ENCODE data around the gene FLNC. TPM values are rescaled to one million over a fixed set of nuclear protein-coding genes. Genes with fewer than 3 reads are reported as not detected.

The FLNC gene
- total and polyA plus RNA-seq, 9 of the 15 experiments (the other 6 are each of a cell fraction or from before 2014, with no cell fraction given), result 0.90 to 155 (median 28.8) TPM

DNA sequence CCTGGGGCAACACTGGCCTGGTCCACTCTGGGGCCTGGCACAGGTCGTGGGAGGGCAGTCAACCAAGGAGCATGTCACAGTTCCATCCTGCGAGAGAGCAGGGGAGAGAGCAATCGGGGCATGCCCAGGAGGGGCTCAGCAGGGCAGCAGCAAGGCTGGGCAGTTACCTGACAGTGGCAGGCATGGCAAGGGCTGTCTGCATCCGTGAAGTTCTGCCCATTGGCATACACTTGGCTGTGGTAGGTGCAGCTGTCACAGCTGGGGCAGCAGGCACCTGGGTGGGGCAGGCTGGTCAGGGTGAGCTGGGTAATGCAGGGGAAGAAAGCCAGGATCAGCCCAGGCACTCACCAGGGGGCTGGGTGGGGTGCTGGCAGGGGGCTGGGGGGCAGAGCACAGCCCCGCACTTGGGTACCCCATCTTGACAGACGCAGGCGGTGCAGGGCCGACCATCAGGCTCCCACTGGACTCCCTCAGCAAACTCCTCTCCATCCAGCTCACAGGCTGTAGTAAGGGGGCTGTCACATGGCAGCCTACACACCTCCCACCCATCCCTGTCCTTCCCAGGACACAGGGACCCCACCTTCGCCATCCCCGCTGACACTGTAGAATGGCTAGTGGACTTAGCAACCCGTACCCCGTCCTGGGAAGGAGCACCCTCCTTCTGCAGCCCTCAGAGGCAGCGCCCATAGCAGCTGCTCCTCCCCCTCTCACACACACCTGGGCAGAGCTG is 62.5 kb downstream of the FLNC start:
- Histone ChIP-seq H3K4me1 (replicated peaks in 1 of 2; ENCODE audit: control insufficient read depth in 2 of 2, insufficient read depth in 2 of 2, low read length in 2 of 2) (peaks cover 0 to 43% of the 10 kb centered on the region in 2 experiments; a peak in 2 of 5 replicates), H2AFZ (ENCODE audit: low read depth, low read length) (no peak overlapping the region), H3K36me3 (ENCODE audit: control insufficient read depth, insufficient read depth, low read length) (no peaks in the 10 kb centered on the region), H3K79me2 (ENCODE audit: control insufficient read depth, insufficient read depth, low read length) (no peaks in the 10 kb centered on the region), H4K20me1 (replicated peaks; ENCODE audit: control insufficient read depth, insufficient read depth, low read length) (no peaks in the 10 kb centered on the region; the same call in 1 of the 2 replicates), H3K27me3 (ENCODE audit: control insufficient read depth in 2 of 2, insufficient read depth in 2 of 2, low read length in 2 of 2) (peaks cover 14 to 47% of the 10 kb centered on the region in 2 experiments), H3K9me3 (replicated peaks; ENCODE audit: control insufficient read depth, insufficient read depth, low read depth, low read length) (peaks cover 4% of the 10 kb centered on the region), H3K4me3 (no peak overlapping the region), H3K9ac (ENCODE audit: insufficient read depth in 1 of 2, low read depth in 2 of 2, low read length in 2 of 2) (0 out of 4 replicates have a peak overlapping the region, but pooled peaks of 1 of the 2 experiments have one; percentile 22), H3K4me2 (ENCODE audit: insufficient read depth, low read length) (no peak overlapping the region), H3K9me1 (ENCODE audit: control insufficient read depth, insufficient read depth, low read length) (no peaks in the 10 kb centered on the region), H3K27ac (ENCODE audit: extremely low read depth, low read depth, low read length) (no peak overlapping the region)
- no peak for FAIRE-seq
- no peak for DNase-seq (ENCODE audit: extremely low read depth in 1 of 4, low spot score in 3 of 4)
- intact Hi-C loops (cut with micrococcal nuclease), result no loop called here
- ChIA-PET CTCF (ENCODE audit: low intra/inter-chr PET ratio) (no interaction called here), POLR2A (no interaction called here)
- in situ Hi-C loops (cut with MboI), result no loop called here
- ATAC-seq, result no peak
- 13% methylated on average over 13 of the region's 13 CpGs for WGBS (ENCODE audit: insufficient coverage, low coverage, missing lambda C conversion rate)
- TF ChIP-seq E2F3 (CRISPR knock-in tag; IDR thresholded peaks at IDR 0.05) (no peak), TEAD2 (tag; IDR thresholded peaks at IDR 0.05) (no peak), FIP1L1 (IDR thresholded peaks at IDR 0.05; ENCODE audit: low read depth, low read length, poor library complexity, severe bottlenecking) (no peak), XRCC3 (IDR thresholded peaks at IDR 0.05) (no peak), TFAM (CRISPR knock-in tag; conservative IDR thresholded peaks at IDR 0.05) (no peak)
- TF ChIP-seq, protein P1, sequence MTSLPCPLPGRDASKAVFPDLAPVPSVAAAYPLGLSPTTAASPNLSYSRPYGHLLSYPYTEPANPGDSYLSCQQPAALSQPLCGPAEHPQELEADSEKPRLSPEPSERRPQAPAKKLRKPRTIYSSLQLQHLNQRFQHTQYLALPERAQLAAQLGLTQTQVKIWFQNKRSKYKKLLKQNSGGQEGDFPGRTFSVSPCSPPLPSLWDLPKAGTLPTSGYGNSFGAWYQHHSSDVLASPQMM (CRISPR knock-in tag; IDR thresholded peaks at IDR 0.05), result no peak
- no TSS peak for BruUV-seq (replicated peaks)
